ENCODE measurements around the gene CIZ1. TPM values are rescaled to one million over a fixed set of nuclear protein-coding genes. Genes with fewer than 3 reads are reported as not detected.
A peak's percentile ranks its signal among the peaks of the same experiment; 100 is the strongest.

The CIZ1 gene
- total and polyA plus RNA-seq, 9 of the 15 experiments (the other 6 are each of a cell fraction or from before 2014, with no cell fraction given), result 6.6 to 329 (median 87.8) TPM

GRCh38 chr9:128144239-128145181 lies 46.9 kb downstream of the CIZ1 start:
- Histone ChIP-seq H4K20me1 (replicated peaks; ENCODE audit: control insufficient read depth, insufficient read depth, low read length) (no peaks in the 10 kb centered on the region), H3K4me3 (no peak overlapping the region), H2AFZ (ENCODE audit: low read depth, low read length) (peak overlapping the region; percentile 53; the same call in 1 of the 2 replicates), H3K27ac (ENCODE audit: extremely low read depth, low read depth, low read length) (no peak overlapping the region), H3K4me1 (replicated peaks in 1 of 2; ENCODE audit: control insufficient read depth in 2 of 2, insufficient read depth in 2 of 2, low read length in 2 of 2) (peaks cover 22 to 47% of the 10 kb centered on the region in 2 experiments), H3K36me3 (ENCODE audit: control insufficient read depth, insufficient read depth, low read length) (no peaks in the 10 kb centered on the region), H3K79me2 (ENCODE audit: control insufficient read depth, insufficient read depth, low read length) (no peaks in the 10 kb centered on the region), H3K9ac (ENCODE audit: insufficient read depth in 1 of 2, low read depth in 2 of 2, low read length in 2 of 2) (peak overlapping the region in 1 of 2 experiments; percentile 46; a peak in 3 of 4 replicates), H3K4me2 (ENCODE audit: insufficient read depth, low read length) (peak overlapping the region; percentile 41), H3K27me3 (ENCODE audit: control insufficient read depth in 2 of 2, insufficient read depth in 2 of 2, low read length in 2 of 2) (no peaks in the 10 kb centered on the region), H3K9me3 (replicated peaks; ENCODE audit: control insufficient read depth, insufficient read depth, low read depth, low read length) (no peaks in the 10 kb centered on the region), H3K9me1 (ENCODE audit: control insufficient read depth, insufficient read depth, low read length) (no peaks in the 10 kb centered on the region)
- no peak for ATAC-seq
- no TSS peak for BruUV-seq (replicated peaks)
- DNase-seq (ENCODE audit: extremely low read depth in 1 of 4, low spot score in 3 of 4), result peak in 2 of 4 experiments; percentile 15 to 19
- TF ChIP-seq KDM1A (IDR thresholded peaks at IDR 0.05) (no peak), PTBP1 (IDR thresholded peaks at IDR 0.05; ENCODE audit: low read depth, low read length) (no peak), ZNF780A (CRISPR knock-in tag; IDR thresholded peaks at IDR 0.05) (no peak)
- in situ Hi-C loops (cut with MboI) (no loop called here), intact Hi-C loops (cut with micrococcal nuclease) (no loop called here)
- no peak for FAIRE-seq
- CTCF ChIA-PET (ENCODE audit: low intra/inter-chr PET ratio), result interaction anchor here (0.6 to 0.8 kb wide), 2 partner anchors 20 to 36 kb away, joined by 3 read pairs; no protein-coding TSS in a partner anchor
- POLR2A ChIA-PET, result interaction anchor here (0.6 kb wide), 1 partner anchor 982 kb away, joined by 3 read pairs; no protein-coding TSS in a partner anchor
- 73% methylated on average over 17 of the region's 22 CpGs for WGBS (ENCODE audit: insufficient coverage, low coverage, missing lambda C conversion rate)

Data from K562 (cell line).